NOMO-1 treated with dmso at 0.1 percent for 144 hours (cell line): ENCODE results near the gene CDK4.
"Not testable (repeated sequence)": the region's sequence is repeated elsewhere in the genome, so short reads cannot be mapped to it uniquely, and the experiment has no call there.

Experiments
- DNase-seq: peaks from one replicate; lab custom pipeline; 2025; ENCODE audit not compliant: unreplicated experiment; lab: John Stamatoyannopoulos, UW

Gene CDK4

GRCh38 chr12:57715036-57715748 is 36.9 kb downstream of the CDK4 start:
- not testable (repeated sequence) for DNase-seq

GRCh38 chr12:57713209-57713608 is 38.9 kb downstream of the CDK4 start:
- DNase-seq = no peak

- DNase-seq = no peak
Measured at GRCh38 chr12:57712701-57713100, 39.4 kb downstream of the CDK4 start.

- DNase-seq = no peak
Measured at GRCh38 chr12:57708296-57708695, 43.8 kb downstream of the CDK4 start.

GRCh38 chr12:57707250-57707649 is 44.9 kb downstream of the CDK4 start:
- DNase-seq = no peak

GRCh38 chr12:57700317-57700716 is 51.8 kb downstream of the CDK4 start:
- no peak for DNase-seq

GRCh38 chr12:57698414-57698813 is 53.7 kb downstream of the CDK4 start:
- DNase-seq = no peak
